ENCODE measurements around the gene EMSY.

DNA sequence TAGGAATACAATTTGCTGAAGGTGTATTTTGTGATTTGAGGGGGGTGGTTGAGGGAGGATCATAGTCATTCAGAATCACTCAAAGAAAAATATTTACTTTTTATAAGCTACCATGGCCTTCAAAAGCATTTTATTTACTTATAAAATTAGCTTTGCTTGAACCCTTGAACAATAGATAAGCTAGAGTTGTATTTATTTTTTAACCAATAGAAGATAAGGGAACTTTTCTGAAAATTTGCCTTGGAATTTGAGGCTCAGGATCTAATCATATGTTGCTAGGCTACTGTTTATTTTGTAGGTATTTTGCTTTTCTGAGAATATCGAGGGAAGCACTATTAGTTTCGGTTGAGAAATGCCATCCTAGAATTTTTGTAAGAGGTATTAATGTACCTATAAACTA, 82.1 kb downstream of the EMSY start:
- TF ChIP-seq, protein P1, sequence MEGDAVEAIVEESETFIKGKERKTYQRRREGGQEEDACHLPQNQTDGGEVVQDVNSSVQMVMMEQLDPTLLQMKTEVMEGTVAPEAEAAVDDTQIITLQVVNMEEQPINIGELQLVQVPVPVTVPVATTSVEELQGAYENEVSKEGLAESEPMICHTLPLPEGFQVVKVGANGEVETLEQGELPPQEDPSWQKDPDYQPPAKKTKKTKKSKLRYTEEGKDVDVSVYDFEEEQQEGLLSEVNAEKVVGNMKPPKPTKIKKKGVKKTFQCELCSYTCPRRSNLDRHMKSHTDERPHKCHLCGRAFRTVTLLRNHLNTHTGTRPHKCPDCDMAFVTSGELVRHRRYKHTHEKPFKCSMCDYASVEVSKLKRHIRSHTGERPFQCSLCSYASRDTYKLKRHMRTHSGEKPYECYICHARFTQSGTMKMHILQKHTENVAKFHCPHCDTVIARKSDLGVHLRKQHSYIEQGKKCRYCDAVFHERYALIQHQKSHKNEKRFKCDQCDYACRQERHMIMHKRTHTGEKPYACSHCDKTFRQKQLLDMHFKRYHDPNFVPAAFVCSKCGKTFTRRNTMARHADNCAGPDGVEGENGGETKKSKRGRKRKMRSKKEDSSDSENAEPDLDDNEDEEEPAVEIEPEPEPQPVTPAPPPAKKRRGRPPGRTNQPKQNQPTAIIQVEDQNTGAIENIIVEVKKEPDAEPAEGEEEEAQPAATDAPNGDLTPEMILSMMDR (IDR thresholded peaks at IDR 0.05; ENCODE audit: insufficient read depth, low read depth, low read length): no peak
- no peak for TF ChIP-seq EZH2 (IDR thresholded peaks at IDR 0.05; ENCODE audit: insufficient read depth, low read length)
